GM23338 (cell line): ENCODE measurements around the gene CLIC5.

ENCODE experiments used
- EZH2phosphoT487 ChIP-seq: fragments of 200-600 bp; sonication (generic); IDR thresholded peaks from one replicate; pipeline ENCODE4 v1.8.1; 2018; ENCODE audit warnings: antibody characterized with exemption; ENCODE audit not compliant: unreplicated experiment
- POLR2AphosphoS5 ChIP-seq: IDR thresholded peaks from 2 replicates; pipeline ENCODE4 v1.6.1; 2016; ENCODE audit warnings: antibody characterized with exemption, low read depth

DNA sequence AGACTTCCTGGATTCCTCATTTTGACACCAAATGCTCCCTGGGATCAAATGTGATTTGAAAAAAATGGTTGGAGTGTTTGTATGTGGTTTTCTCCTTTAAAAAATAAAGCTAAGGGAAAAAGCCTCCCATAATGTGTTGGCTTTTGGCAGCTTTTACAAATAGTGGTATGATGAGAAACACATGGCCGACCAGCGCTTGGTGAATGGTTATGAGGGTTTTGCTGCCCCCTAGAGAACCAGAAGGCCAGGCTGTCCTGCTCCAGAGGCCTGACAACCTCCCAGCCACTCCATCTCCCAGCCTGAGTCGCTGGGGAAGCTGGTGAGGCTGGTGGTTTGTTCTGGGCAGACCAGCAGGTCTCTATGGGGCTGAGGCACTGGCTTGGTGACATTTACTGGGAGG is 69.3 kb downstream of the CLIC5 start:
- TF ChIP-seq EZH2phosphoT487, result no peak
- no peak for TF ChIP-seq POLR2AphosphoS5
